ENCODE results near the gene RARS2. TPM values are rescaled to one million over a fixed set of nuclear protein-coding genes. Genes with fewer than 3 reads are reported as not detected.

Gene RARS2
- polyA plus RNA-seq, 2 of the 4 experiments (the other 2 are of a cell fraction) = 14.6 to 23.7 TPM

DNA sequence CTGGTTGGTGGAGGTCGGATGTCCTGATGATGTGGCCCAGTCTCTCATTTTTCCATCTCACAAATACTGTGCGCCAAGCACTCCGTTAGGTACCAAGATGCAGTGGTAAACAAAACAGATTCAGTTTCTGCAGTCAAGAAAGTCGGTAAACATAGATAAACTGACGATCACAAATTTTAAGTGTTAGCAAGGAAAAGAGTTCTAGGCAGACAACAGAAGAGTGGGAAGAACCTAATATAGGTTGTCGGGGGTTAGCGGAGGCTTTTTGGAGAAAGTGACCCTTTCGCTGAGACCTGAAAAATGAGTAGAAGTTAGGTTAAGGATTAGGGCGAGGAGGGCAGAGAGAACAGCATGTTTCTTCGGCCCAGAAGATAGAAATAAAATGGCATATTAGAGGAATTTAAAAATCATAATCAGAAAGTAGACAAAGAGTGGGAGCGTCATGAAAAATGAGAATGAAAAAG, 662 bp upstream of the RARS2 start:
- POLR2A ChIA-PET = interaction anchor here (0.6 kb wide), 1 partner anchor 214 kb away, joined by 3 read pairs; no protein-coding TSS in a partner anchor

DNA sequence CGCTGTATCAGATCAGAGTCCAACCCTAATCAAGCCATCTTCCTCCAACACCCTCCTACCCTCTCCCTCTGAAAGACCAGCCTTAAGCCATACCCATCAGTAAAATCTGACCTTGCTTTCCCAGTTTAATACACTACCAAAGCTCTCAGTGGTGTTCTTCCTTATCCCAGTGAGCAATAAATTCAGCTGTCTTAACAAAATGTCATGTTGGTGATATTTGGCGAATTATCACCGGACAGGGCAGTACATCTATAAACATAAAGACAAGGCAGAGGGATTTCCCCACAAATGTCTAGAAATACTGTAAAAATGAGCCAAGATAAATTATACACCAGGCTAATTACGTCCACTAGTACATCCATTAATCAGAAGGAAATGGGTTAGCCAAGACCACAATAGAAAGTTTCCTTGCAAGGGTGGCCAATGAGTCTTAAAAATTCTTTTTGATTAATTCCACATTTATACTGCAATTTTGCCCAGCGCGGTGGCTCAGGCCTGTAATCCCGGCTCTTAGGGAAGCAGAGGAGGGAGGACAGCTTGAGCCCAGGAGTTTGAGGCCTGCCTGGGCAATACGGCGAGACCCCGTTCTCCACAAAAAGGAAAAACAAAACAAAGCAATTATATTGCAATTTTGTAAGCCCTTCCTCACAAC, 905 bp downstream of the RARS2 start:
- H3K9me3 ChIP-seq = no peaks in the 10 kb centered on the region
- peak overlapping the region; percentile 66 for H3K4me3 ChIP-seq
- DNase-seq (ENCODE audit: low read depth in 1 of 2, low spot score in 1 of 2) (no peak), ATAC-seq (no peak), FAIRE-seq (no peak)
- peak overlapping the region; percentile 90 for H3K4me2 ChIP-seq
- 21% methylated on average over 10 of the region's 10 CpGs for whole genome bisulfite sequencing (ENCODE audit: missing lambda C conversion rate)
- peak overlapping the region; percentile 88 to 90 for H3K27ac ChIP-seq
- ChIA-PET POLR2A (interaction anchor here (0.6 to 1.5 kb wide), 3 partner anchors 10 to 112 kb away, joined by 3 to 8 read pairs (median 3); no protein-coding TSS in a partner anchor), CTCF (interaction anchor here (0.6 to 0.7 kb wide), 2 partner anchors 13 to 18 kb away, joined by 3 read pairs; no protein-coding TSS in a partner anchor)
- H3K4me1 ChIP-seq = peaks cover 19% of the 10 kb centered on the region; the same call in 2 of the 3 replicates
- no peak for TF ChIP-seq RNF2 (IDR thresholded peaks at IDR 0.05; ENCODE audit: borderline replicate concordance, low read depth)
- TF ChIP-seq CHD4 (IDR thresholded peaks at IDR 0.05; ENCODE audit: borderline replicate concordance) = no peak
- no peak for TF ChIP-seq MYC (IDR thresholded peaks at IDR 0.05; ENCODE audit: borderline replicate concordance, low read length)
- no peak for TF ChIP-seq CBX8 (IDR thresholded peaks at IDR 0.05)
- TF ChIP-seq, protein P1, sequence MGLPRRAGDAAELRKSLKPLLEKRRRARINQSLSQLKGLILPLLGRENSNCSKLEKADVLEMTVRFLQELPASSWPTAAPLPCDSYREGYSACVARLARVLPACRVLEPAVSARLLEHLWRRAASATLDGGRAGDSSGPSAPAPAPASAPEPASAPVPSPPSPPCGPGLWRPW (IDR thresholded peaks at IDR 0.05) = no peak
- TF ChIP-seq KDM5A (IDR thresholded peaks at IDR 0.05) = no peak
- TF ChIP-seq ZFP36 (IDR thresholded peaks at IDR 0.05; ENCODE audit: borderline replicate concordance, partially characterized antibody) = no peak
- TF ChIP-seq, protein P2, sequence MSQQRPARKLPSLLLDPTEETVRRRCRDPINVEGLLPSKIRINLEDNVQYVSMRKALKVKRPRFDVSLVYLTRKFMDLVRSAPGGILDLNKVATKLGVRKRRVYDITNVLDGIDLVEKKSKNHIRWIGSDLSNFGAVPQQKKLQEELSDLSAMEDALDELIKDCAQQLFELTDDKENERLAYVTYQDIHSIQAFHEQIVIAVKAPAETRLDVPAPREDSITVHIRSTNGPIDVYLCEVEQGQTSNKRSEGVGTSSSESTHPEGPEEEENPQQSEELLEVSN (IDR thresholded peaks at IDR 0.05; ENCODE audit: borderline replicate concordance, low read depth) = no peak
- TF ChIP-seq, protein P3, sequence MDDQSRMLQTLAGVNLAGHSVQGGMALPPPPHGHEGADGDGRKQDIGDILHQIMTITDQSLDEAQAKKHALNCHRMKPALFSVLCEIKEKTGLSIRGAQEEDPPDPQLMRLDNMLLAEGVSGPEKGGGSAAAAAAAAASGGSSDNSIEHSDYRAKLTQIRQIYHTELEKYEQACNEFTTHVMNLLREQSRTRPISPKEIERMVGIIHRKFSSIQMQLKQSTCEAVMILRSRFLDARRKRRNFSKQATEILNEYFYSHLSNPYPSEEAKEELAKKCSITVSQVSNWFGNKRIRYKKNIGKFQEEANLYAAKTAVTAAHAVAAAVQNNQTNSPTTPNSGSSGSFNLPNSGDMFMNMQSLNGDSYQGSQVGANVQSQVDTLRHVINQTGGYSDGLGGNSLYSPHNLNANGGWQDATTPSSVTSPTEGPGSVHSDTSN (IDR thresholded peaks at IDR 0.05) = no peak
- TF ChIP-seq FOSL2 (IDR thresholded peaks at IDR 0.05) = no peak
- no peak for TF ChIP-seq FOSL2 (CRISPR knock-in tag; IDR thresholded peaks at IDR 0.05)
- no peak for TF ChIP-seq HEYL (CRISPR knock-in tag; IDR thresholded peaks at IDR 0.05)
- no peak for TF ChIP-seq FOXS1 (CRISPR knock-in tag; IDR thresholded peaks at IDR 0.05)
- TF ChIP-seq SREBF2 (IDR thresholded peaks at IDR 0.05) = no peak

More for the DNA sequence above, 662 bp upstream of the RARS2 start:
- H3K27ac ChIP-seq = peak overlapping the region; percentile 88 to 90
- no peaks in the 10 kb centered on the region for H3K9me3 ChIP-seq
- ATAC-seq (no peak), DNase-seq (ENCODE audit: low read depth in 1 of 2, low spot score in 1 of 2) (no peak), FAIRE-seq (no peak)
- 4% methylated on average over 11 of the region's 11 CpGs for WGBS (ENCODE audit: missing lambda C conversion rate)
- CTCF ChIA-PET = no interaction called here
- H3K4me2 ChIP-seq = peak overlapping the region; percentile 82
- TF ChIP-seq, protein P4, sequence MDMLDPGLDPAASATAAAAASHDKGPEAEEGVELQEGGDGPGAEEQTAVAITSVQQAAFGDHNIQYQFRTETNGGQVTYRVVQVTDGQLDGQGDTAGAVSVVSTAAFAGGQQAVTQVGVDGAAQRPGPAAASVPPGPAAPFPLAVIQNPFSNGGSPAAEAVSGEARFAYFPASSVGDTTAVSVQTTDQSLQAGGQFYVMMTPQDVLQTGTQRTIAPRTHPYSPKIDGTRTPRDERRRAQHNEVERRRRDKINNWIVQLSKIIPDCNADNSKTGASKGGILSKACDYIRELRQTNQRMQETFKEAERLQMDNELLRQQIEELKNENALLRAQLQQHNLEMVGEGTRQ (IDR thresholded peaks at IDR 0.05) = no peak
- TF ChIP-seq JUNB (IDR thresholded peaks at IDR 0.05) (no peak), MYC (IDR thresholded peaks at IDR 0.05; ENCODE audit: borderline replicate concordance, low read length) (no peak), MAZ (IDR thresholded peaks at IDR 0.05; ENCODE audit: borderline replicate concordance, low read depth, low read length) (no peak), SREBF2 (IDR thresholded peaks at IDR 0.05) (no peak), FOXS1 (CRISPR knock-in tag; IDR thresholded peaks at IDR 0.05) (no peak), RCOR1 (IDR thresholded peaks at IDR 0.05; ENCODE audit: low read depth, low read length) (no peak), CHD4 (IDR thresholded peaks at IDR 0.05; ENCODE audit: borderline replicate concordance) (no peak), RARB (CRISPR knock-in tag; IDR thresholded peaks at IDR 0.05) (no peak), FOSL2 (IDR thresholded peaks at IDR 0.05) (no peak), FOSL2 (CRISPR knock-in tag; IDR thresholded peaks at IDR 0.05) (no peak), CEBPB (IDR thresholded peaks at IDR 0.05) (no peak), RAD21 (conservative IDR thresholded peaks at IDR 0.05 in 1 of 2, IDR thresholded peaks at IDR 0.05 in 1 of 2) (no peak), ESRRA (IDR thresholded peaks at IDR 0.05; ENCODE audit: borderline replicate concordance, low read length) (no peak), NFE2L2 (conservative IDR thresholded peaks at IDR 0.05; ENCODE audit: low read length) (no peak), CBX2 (IDR thresholded peaks at IDR 0.05; ENCODE audit: borderline replicate concordance, low read depth) (no peak)
- TF ChIP-seq, protein P3 (IDR thresholded peaks at IDR 0.05) = no peak
- TF ChIP-seq, protein P5, sequence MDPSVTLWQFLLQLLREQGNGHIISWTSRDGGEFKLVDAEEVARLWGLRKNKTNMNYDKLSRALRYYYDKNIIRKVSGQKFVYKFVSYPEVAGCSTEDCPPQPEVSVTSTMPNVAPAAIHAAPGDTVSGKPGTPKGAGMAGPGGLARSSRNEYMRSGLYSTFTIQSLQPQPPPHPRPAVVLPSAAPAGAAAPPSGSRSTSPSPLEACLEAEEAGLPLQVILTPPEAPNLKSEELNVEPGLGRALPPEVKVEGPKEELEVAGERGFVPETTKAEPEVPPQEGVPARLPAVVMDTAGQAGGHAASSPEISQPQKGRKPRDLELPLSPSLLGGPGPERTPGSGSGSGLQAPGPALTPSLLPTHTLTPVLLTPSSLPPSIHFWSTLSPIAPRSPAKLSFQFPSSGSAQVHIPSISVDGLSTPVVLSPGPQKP (IDR thresholded peaks at IDR 0.05; ENCODE audit: low read depth, low read length) = no peak
- TF ChIP-seq, protein P6, sequence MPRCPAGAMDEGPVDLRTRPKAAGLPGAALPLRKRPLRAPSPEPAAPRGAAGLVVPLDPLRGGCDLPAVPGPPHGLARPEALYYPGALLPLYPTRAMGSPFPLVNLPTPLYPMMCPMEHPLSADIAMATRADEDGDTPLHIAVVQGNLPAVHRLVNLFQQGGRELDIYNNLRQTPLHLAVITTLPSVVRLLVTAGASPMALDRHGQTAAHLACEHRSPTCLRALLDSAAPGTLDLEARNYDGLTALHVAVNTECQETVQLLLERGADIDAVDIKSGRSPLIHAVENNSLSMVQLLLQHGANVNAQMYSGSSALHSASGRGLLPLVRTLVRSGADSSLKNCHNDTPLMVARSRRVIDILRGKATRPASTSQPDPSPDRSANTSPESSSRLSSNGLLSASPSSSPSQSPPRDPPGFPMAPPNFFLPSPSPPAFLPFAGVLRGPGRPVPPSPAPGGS (IDR thresholded peaks at IDR 0.05) = no peak
- H3K4me1 ChIP-seq = peaks cover 19% of the 10 kb centered on the region; the same call in 2 of the 3 replicates
- peak overlapping the region; percentile 66 for H3K4me3 ChIP-seq

All from A549 (cell line).